ENCODE results near the gene ELP1.

- TF ChIP-seq CTCF (IDR thresholded peaks at IDR 0.05) (no peak), MAX (IDR thresholded peaks at IDR 0.05) (no peak), FOSB (CRISPR knock-in tag; IDR thresholded peaks at IDR 0.05) (no peak)
Measured at GRCh38 chr9:108973895-108974294, 40.0 kb upstream of the ELP1 start.
